GM19328 (cell line): Measurements from ENCODE around the gene INPP4B.

Experiments used
- ATAC-seq: cut with Tn5 transposase; IDR thresholded peaks from one replicate; pipeline ENCODE4 v1.9.1; 2021; ENCODE audit warnings: mild to moderate bottlenecking, moderate library complexity; ENCODE audit not compliant: unreplicated experiment

The INPP4B gene

DNA sequence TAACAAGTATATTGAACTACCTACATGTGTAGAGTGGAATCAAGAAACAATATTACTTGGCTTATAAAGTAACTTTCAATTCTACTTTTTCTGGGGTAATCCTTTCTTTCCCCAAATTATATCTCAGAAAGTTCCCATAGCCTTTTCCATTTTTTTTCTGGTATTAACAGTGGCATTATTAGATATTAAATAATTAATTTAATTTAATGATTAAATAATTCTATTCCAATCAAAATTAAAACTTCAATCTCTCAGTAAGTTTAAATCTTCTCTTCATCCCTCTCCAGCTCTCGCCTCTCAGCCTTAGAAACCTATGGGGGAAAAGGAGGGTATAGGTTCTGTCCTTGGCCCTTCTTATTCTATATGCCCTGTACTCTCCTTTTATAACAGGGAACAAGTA, 262.4 kb downstream of the INPP4B start:
- ATAC-seq, result no peak

DNA sequence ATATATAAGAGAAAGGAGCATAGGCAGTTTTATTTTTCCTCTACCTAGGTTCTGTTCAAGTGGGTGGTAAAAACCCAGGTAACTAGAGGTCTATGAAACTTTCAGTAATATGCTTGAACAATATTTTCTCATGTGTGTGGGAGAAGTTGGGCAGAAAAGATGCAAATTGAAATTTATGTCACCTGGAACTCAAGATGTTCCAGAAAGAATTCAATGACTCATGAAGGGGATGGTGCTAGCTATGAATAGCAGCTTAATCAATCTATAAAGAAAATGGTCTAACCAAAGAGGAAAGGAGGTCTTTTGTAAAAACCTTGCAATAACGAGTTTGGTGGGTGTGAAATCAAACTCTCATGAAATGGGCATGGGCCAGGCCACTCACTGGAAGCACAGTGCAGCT, 263.8 kb downstream of the INPP4B start:
- no peak for ATAC-seq

DNA sequence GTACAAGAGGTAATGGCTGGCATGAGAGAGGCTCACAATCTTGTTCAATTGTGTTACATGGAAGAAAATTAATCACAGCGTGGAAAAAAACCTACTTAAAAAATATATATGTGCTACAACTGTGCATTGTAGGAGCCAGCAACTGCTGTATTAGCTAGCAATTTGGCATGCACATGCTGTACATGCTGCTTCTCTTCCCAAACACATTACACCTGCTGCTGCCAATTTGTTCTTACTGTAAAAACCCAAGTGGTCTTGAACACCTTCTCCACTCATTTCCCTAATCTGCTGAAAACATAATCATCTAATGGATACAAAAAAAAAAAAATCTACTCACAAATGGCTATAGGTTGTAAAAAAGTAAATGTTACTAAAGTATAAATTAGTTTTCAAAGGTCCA, 264.2 kb downstream of the INPP4B start:
- ATAC-seq, result no peak

DNA sequence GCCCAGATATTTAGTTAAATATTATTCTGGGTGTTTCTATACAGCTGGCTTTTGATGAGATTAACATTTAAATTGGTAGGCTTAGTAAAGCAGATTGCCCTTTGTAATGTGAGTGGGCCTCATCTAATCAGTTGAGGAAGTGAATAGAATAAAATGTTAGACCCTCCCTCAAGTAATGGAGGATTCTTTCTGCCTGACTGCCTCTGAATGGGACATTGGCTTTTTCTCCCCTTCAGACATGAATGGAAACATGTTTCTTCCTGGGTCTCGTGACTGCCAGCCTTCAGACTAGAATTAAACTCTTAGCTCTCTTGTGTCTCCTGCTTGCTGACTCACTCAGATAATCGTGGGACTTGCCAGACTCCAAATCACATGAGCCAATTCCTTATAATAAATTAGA, 266.7 kb downstream of the INPP4B start:
- ATAC-seq, result no peak

DNA sequence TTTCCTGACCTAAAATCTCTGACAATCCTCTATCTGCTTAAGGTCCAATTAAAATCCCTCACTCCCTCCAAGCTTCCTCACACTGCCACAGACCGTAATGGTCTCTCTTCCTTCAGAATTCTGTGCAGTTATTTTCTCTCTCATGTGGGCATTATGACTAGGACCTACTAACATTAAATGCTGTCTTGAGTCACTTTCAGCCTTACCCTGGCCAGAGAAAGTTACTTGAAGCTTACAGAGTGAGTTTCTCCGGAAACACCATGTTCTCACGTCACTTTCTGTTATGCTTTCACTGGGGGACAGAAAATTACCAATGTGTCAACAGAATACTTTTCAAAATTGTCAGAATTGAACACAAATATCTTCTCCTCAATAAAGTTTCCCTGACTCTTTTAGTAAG, 271.8 kb downstream of the INPP4B start:
- ATAC-seq, result no peak

DNA sequence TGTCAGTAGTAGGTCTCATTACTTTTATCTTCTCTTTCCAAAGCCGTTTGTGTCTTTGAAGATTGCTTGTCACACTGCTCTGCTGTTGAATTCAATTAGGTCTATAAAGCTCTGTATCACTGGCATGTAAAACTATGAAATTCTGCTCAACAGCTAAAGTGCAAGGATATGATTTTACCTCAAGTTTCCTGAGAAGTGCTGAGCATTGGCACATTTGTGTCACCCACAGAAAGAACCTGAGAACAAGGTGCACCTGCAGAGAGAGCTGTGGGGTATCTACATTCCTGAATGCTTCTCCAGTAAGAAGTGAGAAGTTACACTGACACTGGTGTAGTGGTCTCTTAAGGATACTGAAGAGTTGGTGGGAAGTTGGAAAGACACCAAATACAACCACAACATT, 274.0 kb downstream of the INPP4B start:
- no peak for ATAC-seq

DNA sequence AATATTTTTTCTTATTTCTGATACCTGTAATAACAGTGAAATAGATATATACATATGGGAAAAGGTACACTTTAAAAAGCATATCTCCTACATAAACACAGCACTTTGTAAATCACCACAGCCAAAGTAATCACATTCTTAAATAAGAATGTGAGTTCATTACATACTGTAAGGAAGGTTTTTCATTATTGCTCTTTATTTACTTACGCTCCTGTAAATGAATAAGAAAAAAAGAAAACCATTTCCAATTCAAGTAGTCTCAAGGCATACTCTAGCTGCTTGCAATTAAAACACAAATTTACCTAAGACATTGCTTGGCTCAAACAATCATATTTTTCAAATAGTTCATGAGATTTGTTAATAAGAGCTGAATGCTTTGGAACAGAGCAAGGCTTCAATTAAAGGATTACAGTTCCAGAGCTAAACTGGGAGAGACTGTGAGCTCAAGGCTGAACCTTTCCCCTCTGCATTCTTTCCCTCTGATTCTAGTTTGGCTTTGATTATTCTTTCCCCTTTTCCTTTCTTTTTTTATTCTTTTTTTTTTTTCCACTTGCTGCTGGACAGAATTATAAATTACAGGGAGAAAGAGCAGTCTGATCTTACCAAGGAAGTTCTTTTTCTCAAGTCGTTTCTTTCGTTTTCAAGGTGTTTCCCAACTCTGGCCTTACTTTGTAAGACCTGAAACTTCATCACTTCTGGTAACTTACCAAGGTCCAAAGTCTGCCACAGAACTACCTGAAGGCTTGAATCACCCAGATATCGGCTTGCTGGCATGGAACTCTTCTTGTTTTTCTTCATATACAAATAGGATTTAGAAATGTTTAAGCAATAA, 278.3 kb downstream of the INPP4B start:
- ATAC-seq, result no peak

DNA sequence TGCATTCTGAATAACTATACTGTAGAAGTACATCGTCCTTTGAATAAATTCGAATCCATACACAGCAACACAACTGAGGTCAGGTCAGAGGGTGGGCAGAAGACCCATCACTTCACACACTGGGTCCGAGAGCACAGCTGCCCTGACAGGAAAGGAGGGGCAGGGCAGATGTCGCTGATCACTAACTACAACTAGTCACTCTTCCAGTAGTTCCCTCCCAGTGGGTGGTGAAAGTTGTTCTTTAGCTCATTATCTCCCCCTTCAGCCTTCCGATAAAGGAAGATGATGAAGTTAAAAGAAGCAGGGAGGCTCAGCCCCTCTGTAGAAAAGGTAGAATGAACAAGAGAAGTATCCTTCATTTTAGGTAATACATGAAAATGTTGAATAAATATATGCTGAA, 278.9 kb downstream of the INPP4B start:
- no peak for ATAC-seq

DNA sequence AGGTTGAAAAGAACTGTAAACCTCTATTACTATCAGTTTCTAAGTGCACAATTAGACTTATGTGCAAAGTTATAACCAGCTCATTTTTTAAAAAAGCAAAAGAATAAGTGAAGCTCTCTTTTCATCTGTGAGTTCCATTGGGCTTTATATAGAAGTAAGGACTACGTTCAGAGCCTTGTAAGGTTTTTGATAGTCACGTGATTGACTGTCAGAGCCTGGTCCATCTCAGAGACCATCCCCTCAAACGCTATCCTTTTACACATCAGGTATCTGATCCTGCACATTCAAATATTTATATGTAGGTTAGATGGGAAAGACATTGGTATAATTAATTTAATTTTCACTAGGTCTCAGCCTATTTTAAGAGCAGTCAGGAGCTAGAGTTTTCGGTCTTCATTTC, 279.3 kb downstream of the INPP4B start:
- ATAC-seq, result no peak

DNA sequence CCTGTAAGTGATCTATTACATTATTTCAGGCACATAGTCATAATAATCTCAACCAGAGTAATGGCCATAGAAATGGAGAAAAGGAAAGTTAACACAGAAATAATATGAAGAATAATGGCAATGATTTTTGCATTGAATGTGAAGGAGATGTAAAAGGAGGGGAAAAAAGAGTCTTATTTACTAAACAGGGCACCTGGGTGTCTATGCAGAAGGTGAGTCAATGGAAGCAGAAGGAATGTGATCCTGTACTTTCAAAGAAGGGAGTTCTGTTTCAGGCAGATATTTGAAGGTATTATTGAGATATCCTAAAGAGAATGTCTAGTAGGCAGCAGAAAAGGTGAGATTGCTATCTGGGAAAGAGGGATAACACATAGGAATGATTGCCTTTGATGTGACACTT, 279.9 kb downstream of the INPP4B start:
- no peak for ATAC-seq

DNA sequence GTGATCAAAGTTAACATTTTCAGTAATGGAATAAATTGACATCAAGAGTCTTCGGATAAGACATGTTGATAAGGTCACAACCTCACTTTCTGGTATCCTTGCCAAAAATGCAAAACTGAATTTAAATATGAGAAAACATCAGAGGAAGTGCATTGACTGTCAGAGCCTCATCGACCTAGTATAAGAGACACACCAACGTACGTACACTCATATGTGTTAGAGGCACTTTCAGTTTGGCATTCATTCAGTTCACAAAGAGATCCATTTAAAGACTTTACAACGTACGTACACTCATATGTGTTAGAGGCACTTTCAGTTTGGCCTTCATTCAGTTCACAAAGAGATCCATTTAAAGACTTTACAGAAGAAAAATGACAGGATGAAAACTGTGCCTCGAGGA, 280.3 kb downstream of the INPP4B start:
- no peak for ATAC-seq

DNA sequence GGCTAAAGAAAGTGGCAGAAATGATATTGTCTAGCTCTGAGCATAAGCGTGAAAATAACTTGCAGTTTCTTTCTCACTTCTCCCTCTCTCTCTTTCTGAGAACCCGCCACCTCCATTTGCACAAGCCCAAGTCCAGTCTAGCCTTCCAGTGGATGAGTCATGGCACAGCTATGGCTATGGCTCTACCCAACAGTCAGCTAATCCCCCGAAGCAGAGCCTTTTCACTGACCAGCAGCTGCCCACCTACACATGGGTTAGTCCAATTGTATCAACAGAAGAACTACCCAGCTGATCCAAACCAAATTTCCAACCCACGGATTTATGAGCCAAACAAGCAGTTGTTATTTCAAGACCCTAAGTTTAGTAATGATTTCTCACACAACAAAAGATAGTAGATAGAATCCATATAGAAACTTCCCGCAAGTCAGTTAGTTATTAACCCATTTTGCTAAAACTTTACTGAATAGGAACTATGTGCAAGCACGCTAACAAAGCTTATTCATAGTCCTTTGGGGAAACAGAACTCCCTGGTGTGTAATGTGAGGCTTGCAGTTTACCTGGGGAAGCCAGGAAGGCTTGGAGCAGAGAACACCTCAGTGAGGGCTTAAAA, 282.3 kb downstream of the INPP4B start:
- no peak for ATAC-seq

DNA sequence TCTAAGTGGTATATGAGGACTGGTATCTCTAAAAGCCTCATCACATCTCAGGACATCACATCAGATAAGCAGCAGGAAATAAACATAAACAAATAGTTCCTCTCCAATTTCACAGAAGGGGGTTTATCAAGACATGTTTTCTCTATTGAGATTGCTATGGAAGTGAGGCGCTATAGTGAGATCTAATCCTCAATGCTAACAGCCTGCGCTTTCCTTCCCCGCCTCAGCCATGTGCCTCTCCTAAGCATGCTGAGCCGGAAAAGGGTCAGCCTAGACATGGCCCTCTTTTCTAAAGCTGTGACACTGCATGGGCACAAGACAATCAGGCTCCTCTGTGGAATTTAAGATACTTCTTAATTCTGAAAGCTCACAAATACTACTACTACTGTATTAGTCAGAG, 286.1 kb downstream of the INPP4B start:
- no peak for ATAC-seq

DNA sequence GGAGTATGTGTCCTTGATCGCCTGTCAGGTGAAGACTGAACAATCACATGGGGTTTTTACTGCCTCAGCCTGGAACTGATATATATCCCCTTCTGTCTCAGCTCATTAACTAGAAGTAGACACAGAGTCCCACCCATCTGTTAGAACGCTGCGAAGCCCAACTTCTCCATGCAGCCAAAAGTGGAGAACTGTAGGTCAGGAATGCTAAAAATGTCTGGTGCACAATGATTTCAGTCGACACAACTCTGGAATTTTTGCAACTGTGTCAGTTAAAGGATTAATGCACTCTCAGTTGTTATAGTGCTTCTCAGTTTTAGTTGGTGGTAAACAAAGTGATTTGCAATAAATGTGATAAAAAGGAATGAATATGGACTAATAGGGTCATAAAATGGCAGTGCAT, 287.2 kb downstream of the INPP4B start:
- ATAC-seq, result no peak

DNA sequence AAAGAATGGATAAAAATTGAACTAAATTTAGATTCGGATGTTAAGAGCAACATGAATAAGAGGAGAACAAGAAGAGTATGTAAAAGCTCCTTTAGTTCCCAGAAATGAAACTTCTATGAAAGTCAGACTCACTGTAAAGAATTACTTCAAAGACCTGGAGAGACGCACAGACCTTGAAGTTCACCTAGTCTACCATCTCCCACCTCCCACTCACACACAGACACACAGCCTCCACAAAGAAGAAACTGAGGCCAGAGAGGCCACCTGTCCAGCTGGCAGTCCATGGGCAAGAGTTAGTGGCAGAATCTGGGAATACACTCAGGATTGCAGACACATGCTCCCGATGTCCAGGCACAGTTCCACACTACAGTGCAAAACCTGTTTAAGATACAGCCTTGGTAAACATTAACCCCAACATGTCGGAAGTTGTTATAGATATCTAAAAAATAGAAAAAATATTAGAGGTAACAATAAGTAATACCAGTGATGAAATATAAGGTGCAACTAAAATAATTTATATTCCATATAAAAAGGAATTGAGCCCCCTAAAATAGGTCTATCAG, 288.8 kb downstream of the INPP4B start:
- ATAC-seq, result no peak

DNA sequence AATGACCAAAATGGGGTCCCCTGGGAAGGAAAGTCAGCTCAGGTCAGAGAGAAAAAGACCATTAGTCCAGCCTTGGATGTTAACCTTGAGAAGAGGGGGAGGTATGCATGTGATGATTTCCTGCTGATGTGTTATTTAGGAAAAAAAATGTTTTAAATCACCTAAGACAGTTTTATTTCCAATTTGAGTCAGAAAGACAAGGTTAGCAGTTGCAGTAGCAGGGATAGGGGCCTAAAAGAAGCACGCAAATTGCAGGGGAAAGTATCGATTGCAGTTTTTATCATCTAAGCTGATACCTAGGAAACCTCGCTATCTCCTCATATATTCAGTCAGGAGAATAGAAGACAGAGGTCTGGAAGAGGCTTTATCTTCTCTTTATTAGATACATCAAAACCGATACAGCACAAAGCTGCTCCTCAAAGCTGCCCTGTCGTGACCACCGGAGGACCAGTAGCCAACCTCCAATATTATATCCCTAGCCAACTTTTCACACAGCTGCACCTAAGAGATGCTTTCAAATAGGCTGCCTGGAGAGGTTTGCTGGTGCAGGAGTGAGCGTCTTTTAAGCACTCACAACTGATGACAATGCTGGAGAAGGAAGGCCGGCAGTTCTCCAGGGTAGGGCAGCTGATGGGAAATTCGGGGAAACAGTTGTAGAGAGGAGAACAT, 289.4 kb downstream of the INPP4B start:
- ATAC-seq, result no peak

DNA sequence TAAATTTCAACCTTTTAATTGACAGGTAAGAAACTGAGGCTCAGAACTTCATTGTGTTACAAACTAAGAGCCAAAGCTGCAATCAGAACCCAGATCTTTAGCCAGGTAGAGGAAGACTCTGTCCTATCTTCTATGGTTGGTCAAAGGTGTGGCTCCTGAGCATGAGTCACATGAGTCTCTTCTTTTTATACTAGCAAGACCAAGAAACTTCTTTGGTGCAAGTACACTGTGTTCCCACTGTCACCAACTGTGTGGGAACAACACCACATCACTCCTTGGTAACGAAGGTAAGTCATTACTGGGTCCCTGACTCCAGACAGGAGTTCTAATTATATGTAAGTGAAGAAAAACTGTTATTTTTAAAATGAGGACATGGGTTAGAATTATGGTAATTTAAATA, 290.1 kb downstream of the INPP4B start:
- ATAC-seq, result no peak

DNA sequence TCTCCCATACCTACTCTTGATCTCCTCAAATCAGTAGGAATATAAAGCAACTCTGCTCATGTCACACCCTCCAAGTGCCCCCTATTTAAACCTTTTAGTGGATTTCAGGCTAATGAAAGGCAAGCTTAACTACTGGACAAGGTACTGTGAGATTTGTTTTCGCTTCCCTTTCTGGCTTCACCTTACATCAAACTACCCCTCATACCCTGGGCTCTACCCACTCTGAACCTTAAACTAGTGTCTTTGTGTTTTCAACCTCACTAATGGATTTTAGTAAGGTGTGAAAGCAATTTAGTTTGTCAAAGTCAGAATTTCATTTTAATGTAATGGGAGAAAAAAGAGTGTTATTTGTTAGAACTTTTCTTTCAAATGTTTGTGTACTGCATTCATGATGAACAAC, 291.7 kb downstream of the INPP4B start:
- ATAC-seq, result no peak

DNA sequence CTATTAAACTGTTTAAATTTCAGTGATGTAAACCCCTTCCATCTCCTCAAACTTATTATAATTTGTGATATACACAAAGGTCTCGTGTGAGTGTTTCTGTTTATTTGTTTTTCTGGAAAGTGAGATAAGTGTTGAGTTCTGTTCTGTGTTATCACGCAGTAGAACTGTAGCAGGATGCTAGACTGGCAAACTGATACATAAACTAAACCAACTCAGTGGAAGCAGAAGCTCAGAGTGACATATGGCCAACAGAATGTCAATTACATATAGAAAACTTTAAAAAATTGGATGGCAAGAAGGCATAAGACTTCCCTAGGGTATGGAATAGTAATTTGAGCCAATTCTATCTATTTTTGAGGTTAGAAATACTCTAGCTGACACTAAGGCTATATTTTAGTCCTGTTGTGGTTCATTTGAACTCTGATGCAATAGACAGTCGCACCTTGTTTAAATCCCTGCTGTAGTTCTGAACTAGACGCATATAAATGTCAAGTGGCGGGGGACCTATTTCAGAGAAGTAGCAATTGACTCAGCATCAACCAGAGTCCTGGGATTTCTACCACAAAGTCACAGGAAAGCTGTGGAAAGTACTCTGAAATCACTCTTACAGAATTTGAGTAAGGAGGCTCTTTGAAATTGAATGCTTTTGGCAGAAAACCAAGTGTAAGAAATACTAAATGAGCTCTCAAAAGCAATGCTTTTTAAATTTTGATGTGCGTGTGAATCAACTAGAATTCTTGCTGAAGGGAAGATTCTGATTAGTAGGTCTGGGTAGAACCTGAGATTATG, 294.4 kb downstream of the INPP4B start:
- ATAC-seq, result no peak

DNA sequence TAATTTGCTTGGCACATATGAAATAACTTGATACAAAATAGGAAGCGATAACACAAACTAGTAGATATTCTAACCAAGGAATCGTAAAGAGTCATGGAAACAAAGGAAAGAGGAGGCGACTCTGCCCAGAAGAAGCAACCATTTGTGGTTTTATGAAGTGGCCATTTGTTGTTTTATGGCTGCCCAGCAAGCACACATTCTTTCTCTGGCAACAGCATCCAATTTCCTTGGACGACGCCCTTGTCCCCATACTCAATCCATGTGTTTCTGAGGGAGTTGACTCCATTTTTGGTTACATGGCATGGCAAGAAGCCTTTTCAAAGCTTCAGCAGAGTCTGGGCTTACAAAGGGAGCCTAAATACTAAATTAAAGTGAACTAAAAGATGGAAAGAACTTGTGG, 295.1 kb downstream of the INPP4B start:
- no peak for ATAC-seq
